H4 (cell line): ENCODE data around the gene HNMT. TPM values are rescaled to one million over a fixed set of nuclear protein-coding genes. Genes with fewer than 3 reads are reported as not detected.
"Not testable (repeated sequence)": the region's sequence is repeated elsewhere in the genome, so short reads cannot be mapped to it uniquely, and the experiment has no call there.

ENCODE experiments used
- DNase-seq: peaks from one replicate; pipeline ENCODE4 v3.0.0-alpha.2; 2015; ENCODE audit warnings: low spot score
- total RNA-seq: library from RNA; depleted of rRNA; stranded (reverse); fragments of >200 nt; shearing (Covaris generic); gene quantifications from 2 replicates; pipeline ENCODE4 v1.2.3, GENCODE V29; 2014

The HNMT gene
- total RNA-seq, 1 experiment from 2014 or later: 44.0 TPM

DNA sequence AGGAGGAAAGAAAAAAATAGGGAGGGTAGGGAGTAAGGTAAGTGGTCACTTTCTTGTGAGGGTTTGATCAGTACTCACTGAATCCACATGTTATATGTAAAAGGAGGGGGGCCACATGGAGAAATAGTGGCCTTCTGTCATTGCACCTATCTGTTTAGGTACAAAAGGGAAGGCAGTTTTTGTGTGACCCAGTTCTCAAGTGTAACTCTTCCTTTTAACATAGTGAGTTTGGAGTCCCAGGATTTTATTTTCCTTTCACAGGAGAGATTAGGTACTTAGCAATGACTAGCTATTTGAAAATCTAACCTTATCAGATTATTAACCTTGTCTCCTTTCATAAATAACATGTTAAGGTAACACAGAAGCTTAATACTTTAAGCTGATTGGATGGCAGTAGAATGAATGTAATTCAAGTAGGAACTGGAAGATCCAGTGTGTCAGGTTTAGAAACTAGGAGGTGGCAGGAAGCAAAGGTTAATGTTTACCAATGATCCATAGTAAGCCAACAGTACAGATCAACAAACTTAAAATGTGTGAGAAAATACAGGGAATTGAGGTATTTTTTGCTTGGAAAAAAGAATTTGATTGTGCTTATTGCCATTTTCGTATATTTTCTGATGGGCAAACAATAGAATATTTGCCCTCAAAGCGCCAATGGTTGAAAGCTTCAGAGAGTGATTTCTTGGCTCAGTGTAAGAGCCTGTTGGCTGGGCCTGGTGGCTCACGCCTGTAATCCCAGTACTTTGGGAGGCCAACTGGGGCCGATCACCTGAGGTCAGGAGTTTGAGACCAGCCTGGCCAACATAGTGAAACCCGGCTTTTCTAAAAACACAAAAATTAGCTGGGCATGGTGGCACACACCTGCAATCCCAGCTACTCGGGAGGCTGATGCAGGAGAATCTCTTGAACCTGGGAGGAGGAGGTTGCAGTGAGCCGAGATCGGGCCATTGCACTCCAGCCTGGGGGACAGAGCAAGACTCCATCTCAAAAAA is 11.3 kb downstream of the HNMT start:
- no peak for DNase-seq

DNA sequence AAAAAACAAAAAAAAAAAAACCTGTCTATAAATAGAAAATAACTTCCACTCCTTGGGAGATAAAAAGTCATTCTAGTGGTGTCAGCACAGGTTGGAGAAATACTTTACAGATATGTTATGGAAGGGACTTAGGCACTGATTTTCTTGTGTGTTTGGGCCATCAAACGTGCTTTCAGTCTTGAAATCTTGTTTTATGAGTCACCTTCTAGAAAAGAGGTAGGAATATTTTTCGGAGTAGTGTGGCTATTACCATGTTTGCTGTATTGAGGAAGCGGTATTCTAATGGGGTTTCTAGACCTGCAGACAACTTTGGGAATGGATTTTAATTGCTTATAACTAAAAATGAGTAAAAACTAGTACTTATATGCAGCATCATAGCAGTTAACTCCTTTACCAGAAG is 12.0 kb downstream of the HNMT start:
- no peak for DNase-seq

DNA sequence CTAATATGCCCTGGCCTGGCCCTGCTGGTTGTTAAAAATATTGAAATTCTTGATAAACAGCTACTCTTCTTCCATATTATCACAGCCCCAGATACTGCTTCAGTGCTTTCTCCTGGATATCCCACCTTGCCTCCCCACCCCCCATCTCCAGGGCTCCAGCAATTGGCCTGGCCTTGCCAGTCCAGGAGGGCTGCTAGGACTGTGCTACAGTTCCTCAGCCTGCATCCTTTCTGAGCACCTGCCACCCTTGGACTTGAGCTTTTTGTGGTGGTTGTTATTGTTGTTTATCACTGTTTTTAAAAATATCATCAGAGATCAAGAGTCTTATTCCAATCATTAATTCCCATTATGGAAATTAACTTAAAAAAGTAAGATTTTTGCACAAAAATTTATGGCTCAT is 13.5 kb downstream of the HNMT start:
- DNase-seq: no peak

DNA sequence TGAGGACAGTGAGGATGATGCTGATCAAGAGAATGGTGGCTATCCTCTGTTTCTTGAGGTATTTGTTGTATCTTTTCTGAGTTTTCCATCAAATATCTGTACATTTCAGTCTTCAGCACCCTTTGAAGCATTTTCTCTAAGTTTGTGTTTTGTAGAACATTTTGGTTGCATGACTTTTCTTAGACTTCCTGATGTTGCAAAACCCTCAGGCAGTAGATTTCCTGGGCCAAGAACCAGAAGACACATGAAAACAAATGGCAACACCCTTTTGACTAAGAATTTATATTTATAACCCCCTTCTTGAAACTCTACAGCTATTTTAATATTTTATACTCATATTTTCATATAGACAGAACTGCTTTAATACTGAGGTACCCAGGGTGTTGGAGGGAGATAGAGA is 16.2 kb downstream of the HNMT start:
- no peak for DNase-seq

DNA sequence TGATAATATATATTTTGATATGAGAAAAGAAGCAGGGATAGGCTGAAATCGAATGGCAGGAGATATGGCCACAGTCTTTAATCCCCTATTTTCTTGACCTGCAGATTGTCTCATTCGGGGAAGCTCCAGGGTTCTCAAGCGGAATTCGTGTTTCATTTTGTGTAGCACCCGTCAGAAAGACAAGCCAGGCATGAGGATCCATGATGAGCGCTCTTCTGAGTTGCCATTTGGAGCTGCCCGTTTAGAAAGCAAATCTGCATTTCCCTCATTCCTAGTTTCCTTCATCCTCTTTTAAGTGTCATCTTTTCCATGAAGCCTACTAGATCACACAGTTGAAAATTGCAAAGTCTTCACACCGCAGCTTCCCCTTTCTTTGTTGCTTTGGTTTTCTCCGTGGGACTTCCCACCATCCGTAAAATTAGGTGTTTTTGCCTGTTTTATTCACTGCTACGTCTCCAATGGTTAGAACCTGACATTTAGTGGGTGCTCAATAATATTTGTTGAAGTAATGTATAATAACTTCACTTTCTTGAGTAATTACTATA is 16.9 kb downstream of the HNMT start:
- DNase-seq: no peak

DNA sequence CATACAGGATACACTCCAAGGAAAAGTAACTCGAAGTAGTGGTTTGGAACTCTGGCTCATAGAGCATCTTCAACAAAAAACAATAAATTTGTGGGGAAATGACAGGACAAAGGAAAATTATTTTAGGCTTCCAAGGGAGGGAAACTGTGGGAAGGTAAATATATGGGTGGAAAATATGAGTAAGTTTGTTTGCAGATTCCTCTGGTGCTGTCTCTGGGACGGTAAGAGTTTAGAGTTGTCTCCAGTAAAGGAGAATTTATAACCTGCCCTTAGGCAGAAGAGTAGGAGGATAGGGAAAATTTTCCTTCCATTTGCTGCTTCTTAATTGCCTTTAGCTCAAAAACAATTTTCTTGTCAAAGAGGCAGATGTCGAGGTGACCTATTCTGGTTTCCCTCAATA is 19.3 kb downstream of the HNMT start:
- no peak for DNase-seq

DNA sequence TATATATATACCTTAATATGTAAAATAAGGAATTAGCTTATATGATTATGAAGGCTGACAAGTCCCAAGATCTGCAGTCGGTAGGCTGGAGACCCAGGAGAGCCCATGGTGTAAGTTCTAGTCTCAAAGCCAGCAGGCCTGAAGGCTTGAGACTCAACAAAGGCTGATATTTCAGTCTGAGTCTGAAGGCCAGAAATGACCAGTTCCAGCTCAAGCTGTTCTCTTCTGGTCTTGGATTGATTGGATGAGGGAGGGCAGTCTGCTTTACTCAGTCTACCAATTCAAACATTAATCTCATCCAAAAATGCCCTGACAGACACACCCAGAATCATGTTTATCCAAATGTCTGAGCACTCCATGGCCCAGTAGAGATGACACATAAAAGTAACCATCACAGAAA is 22.0 kb downstream of the HNMT start:
- no peak for DNase-seq

DNA sequence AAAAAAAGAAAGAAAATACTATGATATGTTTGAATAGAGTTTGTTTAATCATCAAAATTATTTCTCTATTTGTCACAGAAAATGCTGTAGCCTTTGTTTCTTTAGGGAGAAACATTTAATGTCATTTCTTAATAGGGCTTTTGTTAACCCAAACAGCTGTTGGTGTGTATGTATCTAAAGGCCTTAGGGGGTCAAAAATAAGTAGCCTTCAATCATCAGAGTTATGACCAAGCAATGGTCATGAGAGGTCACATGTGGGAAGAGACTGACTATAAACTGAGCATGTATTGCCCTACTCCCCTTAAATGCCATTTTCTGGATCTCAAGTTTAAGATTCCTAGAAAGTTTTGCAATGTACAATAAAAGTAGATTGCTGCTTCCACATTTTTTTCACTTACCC is 22.7 kb downstream of the HNMT start:
- DNase-seq: no peak

DNA sequence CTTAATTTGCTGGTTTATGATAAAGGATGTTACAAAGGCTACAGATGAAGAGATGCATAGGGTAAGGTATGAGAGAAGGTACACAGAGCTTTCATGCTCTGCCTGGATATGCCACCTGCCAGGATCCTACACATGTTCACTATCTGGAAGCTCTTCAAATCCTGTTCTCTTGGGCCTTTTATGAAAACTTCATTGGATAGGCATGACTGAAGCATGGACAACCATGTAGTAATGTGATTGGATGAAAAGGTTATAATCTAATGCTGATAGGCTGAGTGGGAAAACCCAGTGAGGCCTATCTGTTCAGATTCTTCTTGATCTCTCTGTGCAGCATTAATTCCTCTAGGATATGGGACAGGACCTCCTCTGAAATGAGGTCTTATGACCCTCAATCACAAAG is 26.8 kb downstream of the HNMT start:
- DNase-seq: no peak

DNA sequence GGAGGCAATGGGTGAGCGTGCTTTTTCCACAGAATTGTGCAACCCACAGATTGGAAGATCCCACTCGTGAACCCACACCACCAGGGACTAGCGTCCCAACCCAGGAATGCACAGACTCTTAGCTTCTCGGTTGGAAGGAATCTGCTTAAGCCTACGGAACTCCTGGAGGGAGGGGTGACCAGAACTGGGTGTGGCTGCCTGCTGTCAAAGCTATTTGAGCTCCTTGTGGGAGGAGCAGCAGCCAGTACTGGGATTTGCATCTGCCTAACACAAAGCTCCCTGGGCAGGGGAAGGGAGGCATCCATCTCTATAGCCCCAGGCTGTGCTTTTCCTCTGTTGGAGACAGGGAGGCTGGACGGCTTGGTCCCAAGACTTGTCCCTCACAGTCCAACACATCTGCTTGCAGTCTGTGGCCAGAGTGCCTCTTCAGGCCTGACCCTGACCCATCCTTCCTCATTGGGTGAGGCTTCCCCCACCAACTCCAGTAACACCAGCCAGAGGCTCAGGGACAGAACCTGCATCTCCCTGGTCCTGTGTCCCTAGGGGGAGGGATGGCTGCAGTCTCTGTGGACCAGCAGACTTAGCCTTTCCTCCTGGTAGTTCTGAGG is 27.9 kb downstream of the HNMT start:
- no peak for DNase-seq

DNA sequence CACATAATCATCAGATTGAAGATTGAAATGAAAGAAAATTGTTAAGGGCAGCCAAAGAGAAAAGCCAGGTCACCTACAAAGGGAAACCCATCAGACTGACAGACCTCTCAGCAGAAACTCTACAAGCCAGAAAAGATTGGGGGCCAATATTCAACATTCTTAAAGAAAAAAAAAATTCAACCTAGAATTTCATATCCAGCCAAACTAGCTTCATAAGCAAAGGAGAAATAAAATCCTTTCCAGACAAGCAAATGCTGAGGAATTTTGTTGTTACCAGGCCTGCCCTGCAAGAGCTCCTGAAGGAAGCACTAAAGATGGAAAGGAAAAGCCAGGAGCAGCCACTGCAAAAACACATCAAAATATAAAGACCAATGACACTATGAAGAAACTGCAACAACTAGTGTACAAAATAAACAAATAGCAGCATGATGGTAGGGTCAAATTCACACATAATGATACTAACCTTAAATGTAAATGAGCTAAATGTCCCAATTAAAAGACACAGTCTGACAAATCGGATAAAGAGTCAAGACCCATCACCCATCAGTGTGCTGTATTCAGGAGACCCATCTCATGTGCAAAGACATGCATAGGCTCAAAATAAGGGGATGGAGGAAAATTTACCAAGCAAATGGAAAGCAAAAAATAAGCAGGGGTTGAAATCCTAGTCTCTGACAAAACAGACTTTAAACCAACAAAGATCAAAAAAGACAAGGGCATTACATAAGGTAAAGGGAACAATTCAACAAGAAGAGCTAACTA is 29.6 kb downstream of the HNMT start:
- DNase-seq: not testable (repeated sequence)

DNA sequence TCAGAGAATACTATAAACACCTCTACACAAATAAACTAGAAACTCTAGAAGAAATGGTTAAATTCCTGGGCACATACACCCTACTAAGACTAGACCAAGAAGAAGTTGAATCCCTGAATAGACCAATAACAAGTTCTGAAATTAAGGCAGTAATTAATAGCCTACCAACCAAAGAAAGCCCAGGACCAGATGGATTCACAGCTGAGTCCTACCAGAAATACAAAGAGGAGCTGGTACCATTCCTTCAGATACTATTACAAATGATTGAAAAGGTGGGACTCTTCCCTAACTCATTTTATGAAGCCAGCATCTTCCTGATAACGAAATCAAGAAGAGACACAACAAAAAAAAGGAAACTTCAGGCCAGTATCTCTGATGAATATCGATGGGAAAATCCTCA is 31.1 kb downstream of the HNMT start:
- not testable (repeated sequence) for DNase-seq

DNA sequence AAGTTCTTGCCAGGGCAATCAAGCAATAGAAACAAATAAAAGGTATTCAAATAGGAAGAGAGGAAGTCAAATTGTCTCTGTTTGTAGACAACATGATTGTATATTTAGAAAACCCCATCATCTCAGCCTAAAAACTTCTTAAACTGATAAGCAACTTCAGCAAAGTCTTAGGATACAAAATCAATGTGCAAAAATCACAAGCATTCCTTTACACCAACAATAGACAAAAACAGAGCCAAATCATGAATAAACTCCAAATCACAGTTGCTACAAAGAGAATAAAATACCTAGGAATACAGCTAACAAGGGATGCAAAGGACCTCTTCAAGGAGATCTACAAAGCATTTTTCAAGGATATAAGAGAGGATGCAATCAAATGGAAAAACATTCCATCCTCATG is 31.9 kb downstream of the HNMT start:
- not testable (repeated sequence) for DNase-seq

DNA sequence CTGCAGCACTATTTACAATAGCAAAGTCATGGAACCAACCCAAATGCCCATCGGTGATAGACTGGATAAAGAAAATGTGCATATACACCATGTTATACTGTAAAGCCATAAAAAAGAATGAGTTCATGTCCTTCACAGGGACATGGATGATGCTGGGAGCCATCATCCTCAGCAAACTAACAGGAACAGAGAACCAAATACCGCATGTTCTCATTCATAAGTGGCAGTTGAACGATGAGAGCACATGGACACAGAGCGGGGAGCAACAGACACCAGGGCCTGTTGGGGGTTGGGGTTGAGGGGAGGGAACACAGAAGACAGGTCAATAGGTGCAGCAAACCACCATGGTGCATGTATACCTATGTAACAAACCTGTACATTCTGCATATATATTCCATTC is 33.5 kb downstream of the HNMT start:
- DNase-seq: no peak

DNA sequence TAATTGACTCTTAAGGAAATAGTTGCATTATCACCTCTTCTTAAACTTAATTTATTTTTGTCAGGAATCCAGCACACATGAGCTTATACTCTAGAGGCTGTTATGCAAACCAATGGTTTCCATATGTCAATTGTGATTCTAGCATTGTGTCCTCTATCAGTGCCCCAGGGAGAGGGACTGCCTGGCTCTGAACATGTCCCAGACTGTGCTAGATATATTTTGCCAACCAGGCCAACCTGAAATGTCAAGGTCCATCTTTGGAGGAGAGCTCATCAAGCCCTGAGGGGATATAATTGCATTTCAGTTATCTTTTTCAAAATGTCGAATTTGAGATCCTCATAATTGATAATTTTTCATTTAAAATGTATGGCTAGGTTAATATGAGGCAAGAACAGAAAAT is 34.2 kb downstream of the HNMT start:
- no peak for DNase-seq

DNA sequence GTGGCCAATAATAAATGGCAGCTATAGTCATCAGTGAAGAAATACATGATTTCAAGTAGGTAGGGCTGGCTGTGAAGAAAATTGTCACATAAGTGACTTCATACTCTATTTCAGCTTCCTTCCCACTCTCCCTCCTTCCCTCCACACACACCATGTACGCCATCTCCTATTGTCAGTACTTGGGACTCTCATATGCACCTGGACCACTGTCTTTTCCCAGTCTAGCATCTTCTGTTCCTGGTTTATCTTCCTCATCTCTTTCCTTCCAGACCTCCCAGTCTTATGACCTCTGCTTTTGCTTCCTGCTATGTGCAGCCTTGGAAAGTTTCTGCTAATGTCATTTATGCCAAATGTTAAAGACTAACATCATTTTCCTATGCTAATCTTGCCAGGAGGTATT is 35.0 kb downstream of the HNMT start:
- DNase-seq: no peak

DNA sequence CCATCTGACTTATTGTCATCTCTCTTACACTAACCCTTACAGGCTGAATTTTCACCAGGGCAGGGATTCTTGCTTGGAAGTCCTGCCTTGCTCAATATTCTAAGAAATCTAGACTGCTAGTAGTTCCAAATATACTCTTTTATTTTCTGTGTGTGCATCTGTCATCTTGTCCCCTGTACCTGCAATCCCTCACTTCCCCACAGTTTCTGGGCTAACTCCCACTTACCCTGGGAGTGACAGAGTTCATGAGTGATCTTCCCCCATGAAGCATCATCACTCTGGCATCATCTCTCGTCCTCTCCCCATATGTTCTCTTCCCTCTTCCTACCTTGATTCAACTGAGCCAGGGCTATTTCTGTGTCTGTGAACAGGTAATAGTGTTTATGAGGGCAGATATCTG is 35.7 kb downstream of the HNMT start:
- no peak for DNase-seq

DNA sequence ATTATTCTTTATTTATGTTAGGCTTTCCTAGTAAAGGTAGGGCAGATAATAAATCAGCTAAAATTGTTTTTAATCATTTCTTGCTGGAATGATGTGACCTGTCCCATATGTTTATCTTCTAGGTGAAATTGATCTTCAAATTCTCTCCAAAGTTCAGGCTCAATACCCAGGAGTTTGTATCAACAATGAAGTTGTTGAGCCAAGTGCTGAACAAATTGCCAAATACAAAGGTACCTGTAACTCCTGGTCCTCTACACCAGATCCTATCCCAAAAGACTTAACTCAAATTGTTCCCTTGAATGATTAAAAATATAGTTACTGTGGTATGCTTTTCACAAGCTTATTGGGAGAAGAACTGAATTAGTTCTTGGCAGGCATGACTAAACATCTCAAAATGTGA is 36.5 kb downstream of the HNMT start:
- no peak for DNase-seq

DNA sequence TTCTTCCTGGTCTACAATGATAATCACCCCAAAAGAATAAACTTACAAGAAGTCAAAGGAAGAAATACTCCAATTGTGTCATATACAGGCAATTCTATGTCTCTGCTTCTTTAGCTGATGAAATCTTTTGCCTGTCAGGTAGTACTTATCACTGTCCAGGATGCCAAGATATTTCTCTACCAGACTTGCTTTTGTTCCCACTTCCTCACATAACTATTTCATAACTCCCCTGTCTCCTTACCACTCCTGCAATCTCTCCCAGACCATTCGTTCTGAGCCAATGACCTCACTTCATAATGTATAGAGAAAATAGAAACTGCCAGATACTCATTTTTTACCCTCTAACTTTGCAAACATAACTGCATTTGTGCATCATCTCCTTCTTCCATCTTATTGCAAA is 39.1 kb downstream of the HNMT start:
- DNase-seq: no peak

DNA sequence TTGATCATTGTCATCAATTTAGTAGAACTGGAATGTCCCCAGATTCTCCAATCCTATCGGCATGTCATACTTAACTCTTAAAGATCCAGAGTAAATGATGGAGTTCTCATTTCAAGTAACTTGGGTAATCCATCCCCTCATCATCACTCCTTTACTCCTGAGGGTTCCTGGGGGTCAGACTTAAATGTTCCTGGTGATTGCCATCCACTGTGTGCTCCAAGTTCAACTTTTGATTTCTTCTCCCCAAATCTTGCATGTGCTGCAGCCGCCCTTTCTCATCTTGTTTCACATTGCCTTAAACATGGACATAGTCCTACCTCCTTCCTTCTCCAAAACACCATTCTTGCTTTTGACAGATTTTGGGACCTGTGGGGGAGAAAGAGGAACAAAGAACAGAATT is 43.2 kb downstream of the HNMT start:
- DNase-seq: no peak

DNA sequence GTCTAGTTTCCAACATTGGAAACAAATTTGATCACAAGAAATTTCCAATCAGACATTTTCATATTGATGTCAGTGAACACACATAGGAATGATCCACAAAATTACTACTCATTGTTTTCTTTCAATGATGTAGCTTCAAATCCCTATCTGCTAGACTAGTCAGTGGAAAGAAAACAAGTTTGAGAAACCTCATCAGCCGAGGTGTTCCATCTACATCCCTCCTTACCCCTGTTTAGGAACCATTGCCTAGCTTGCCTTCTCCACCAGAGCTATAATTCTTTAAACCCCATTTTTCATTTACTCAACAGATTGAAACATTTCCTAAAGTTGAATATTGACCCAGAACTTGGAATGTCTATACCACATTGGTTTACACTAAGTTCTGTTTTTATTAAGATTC is 45.3 kb downstream of the HNMT start:
- no peak for DNase-seq

DNA sequence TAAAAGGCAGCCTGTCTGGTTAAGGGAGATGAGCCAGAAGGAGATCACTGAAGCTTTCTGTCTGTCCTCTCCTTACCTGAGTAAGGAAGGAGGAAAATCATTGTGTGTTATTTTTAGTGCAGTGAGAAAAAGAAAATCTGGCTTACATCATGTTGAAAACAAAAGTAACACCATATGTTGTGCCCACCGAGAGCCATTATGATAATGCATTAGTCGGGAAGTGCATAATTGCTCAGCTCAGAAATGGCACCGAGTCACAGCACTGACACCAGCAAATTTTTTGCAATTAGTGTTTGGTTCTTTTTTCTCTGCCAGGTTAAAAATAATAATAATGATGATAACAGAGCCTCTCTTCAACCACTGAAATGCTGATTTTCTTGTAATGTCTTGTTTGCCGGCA is 46.6 kb downstream of the HNMT start:
- no peak for DNase-seq
